ENCODE data around the gene CHI3L1.

The CHI3L1 gene

GRCh38 chr1:203130358-203130985 lies 56.0 kb downstream of the CHI3L1 start:
- FAIRE-seq = no peak

DNA sequence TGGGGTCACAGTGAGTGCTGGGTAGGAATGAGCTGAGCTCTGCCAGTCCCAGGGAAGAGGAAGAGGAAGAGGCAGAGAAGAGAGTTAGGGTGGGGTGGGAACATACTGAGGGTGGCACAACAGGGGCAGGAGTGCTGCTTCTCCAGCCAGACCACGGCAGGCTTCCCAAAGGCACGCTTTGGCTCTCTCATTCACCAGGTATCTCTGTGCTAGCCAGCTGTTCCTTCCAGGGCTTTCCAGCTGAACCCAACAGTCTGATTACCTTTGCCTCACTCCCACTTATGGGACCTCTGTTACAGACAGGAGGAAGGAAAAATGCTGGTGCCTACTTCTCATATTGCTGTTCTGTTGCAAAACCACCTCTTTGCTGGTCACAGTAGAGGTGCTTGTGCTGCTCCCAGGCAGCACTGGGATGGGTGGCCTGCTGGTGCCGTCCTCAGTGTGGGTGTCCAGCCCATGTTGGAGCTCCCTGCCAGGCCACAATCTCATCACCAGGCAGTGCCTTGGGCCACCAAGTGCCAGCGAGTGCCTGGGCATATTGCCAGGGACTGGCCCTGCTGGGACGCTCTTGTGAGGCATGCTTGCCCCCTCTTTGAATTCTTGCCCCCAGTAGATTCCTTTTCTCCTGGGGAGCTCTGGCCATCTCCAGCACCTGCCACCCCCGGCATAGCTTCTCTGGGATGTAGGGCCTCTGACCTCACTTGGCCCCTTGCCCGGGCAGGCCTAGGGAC lies 56.8 kb downstream of the CHI3L1 start:
- no peak for FAIRE-seq
